ENCODE data around the gene RPL41.

The RPL41 gene

GRCh38 chr12:56127888-56128669, 11.6 kb downstream of the RPL41 start, which contains the start of gene ESYT1:
TSS of gene ESYT1 (plus strand) at chr12:56128267. CDS start at chr12:56128320, 53 bp downstream.
- DNase-seq (ENCODE audit: low read depth in 3 of 3) = peak; percentile 93 to 99 (median 94)

- DNase-seq (ENCODE audit: low read depth in 3 of 3) = no peak
These were observed 12.3 kb downstream of the RPL41 start for GRCh38 chr12:56128670-56129205.

GRCh38 chr12:56129206-56129941, 12.9 kb downstream of the RPL41 start:
- DNase-seq (ENCODE audit: low read depth in 3 of 3) = no peak

- DNase-seq (ENCODE audit: low read depth in 3 of 3) = no peak
These were observed 13.6 kb downstream of the RPL41 start for GRCh38 chr12:56129942-56130495.

- no peak for DNase-seq (ENCODE audit: low read depth in 3 of 3)
These were observed 14.4 kb downstream of the RPL41 start for GRCh38 chr12:56130876-56131275.

- DNase-seq (ENCODE audit: low read depth in 3 of 3) = no peak
These were observed 18.5 kb downstream of the RPL41 start for GRCh38 chr12:56134897-56135296.

- DNase-seq (ENCODE audit: low read depth in 3 of 3) = no peak
These were observed 21.6 kb downstream of the RPL41 start for GRCh38 chr12:56137853-56138571.

GRCh38 chr12:56141946-56142784, 25.7 kb downstream of the RPL41 start:
- DNase-seq (ENCODE audit: low read depth in 3 of 3) = no peak

GRCh38 chr12:56143217-56143616, 26.8 kb downstream of the RPL41 start:
- DNase-seq (ENCODE audit: low read depth in 3 of 3) = no peak

GRCh38 chr12:56143870-56144269, 27.4 kb downstream of the RPL41 start:
- no peak for DNase-seq (ENCODE audit: low read depth in 3 of 3)

GRCh38 chr12:56145217-56145616, 28.8 kb downstream of the RPL41 start:
- no peak for DNase-seq (ENCODE audit: low read depth in 3 of 3)

- DNase-seq (ENCODE audit: low read depth in 3 of 3) = no peak
These were observed 30.3 kb downstream of the RPL41 start for GRCh38 chr12:56146492-56147460.

- no peak for DNase-seq (ENCODE audit: low read depth in 3 of 3)
These were observed 34.1 kb downstream of the RPL41 start for GRCh38 chr12:56150563-56150962.

- DNase-seq (ENCODE audit: low read depth in 3 of 3) = peak; percentile 44 to 61 (median 59)
These were observed 35.3 kb downstream of the RPL41 start for GRCh38 chr12:56151672-56152131.

GRCh38 chr12:56152132-56152755, 35.8 kb downstream of the RPL41 start, which contains the start of gene MYL6B:
TSS of gene MYL6B (plus strand) at chr12:56152587. CDS start at chr12:56153919, 1,332 bp downstream.
- DNase-seq (ENCODE audit: low read depth in 3 of 3) = peak; percentile 90 to 92 (median 92)

GRCh38 chr12:56152756-56153677, 36.6 kb downstream of the RPL41 start:
- DNase-seq (ENCODE audit: low read depth in 3 of 3) = no peak

GRCh38 chr12:56153678-56154065, 37.2 kb downstream of the RPL41 start:
- no peak for DNase-seq (ENCODE audit: low read depth in 3 of 3)

GRCh38 chr12:56154246-56154771, 37.9 kb downstream of the RPL41 start:
- no peak for DNase-seq (ENCODE audit: low read depth in 3 of 3)
